ENCODE measurements around the gene TUBB4B.
A peak's percentile ranks its signal among the peaks of the same experiment; 100 is the strongest.

Gene TUBB4B

GRCh38 chr9:137270929-137271695, 30.0 kb downstream of the TUBB4B start:
- peak overlapping the region; percentile 4 for H3K27ac Mint-ChIP-seq
- no peak overlapping the region for H3K4me3 Mint-ChIP-seq
- peak; percentile 45 for DNase-seq
- H3K9me3 Mint-ChIP-seq, result no peaks in the 10 kb centered on the region
- peaks cover 66% of the 10 kb centered on the region for H3K36me3 Mint-ChIP-seq (ENCODE audit: low read depth)
- H3K27me3 Mint-ChIP-seq, result no peaks in the 10 kb centered on the region
- H3K4me1 Mint-ChIP-seq (ENCODE audit: low read depth), result peaks cover 11% of the 10 kb centered on the region

- Mint-ChIP-seq H3K4me1 (ENCODE audit: low read depth) (peaks cover 13% of the 10 kb centered on the region), H3K4me3 (no peak overlapping the region), H3K36me3 (ENCODE audit: low read depth) (peaks cover 63% of the 10 kb centered on the region), H3K27me3 (no peaks in the 10 kb centered on the region), H3K9me3 (no peaks in the 10 kb centered on the region), H3K27ac (peak overlapping the region; percentile 6)
- DNase-seq, result no peak
These were observed 30.6 kb downstream of the TUBB4B start for GRCh38 chr9:137271696-137272076.

- H3K9me3 Mint-ChIP-seq, result no peaks in the 10 kb centered on the region
- DNase-seq, result no peak
- peak overlapping the region; percentile 6 for H3K27ac Mint-ChIP-seq
- peaks cover 55% of the 10 kb centered on the region for H3K36me3 Mint-ChIP-seq (ENCODE audit: low read depth)
- no peak overlapping the region for H3K4me3 Mint-ChIP-seq
- H3K27me3 Mint-ChIP-seq, result no peaks in the 10 kb centered on the region
- H3K4me1 Mint-ChIP-seq (ENCODE audit: low read depth), result peaks cover 21% of the 10 kb centered on the region
These were observed 31.4 kb downstream of the TUBB4B start for GRCh38 chr9:137272241-137273094.

- peaks cover 49% of the 10 kb centered on the region for H3K36me3 Mint-ChIP-seq (ENCODE audit: low read depth)
- no peak overlapping the region for H3K27ac Mint-ChIP-seq
- H3K4me1 Mint-ChIP-seq (ENCODE audit: low read depth), result peaks cover 24% of the 10 kb centered on the region
- H3K4me3 Mint-ChIP-seq, result no peak overlapping the region
- H3K27me3 Mint-ChIP-seq, result peaks cover 2% of the 10 kb centered on the region
- DNase-seq, result no peak
- H3K9me3 Mint-ChIP-seq, result no peaks in the 10 kb centered on the region
These were observed 32.0 kb downstream of the TUBB4B start for GRCh38 chr9:137273095-137273490.

GRCh38 chr9:137273611-137274320, 32.7 kb downstream of the TUBB4B start:
- Mint-ChIP-seq H3K4me3 (no peak overlapping the region), H3K27me3 (peaks cover 2% of the 10 kb centered on the region), H3K9me3 (no peaks in the 10 kb centered on the region), H3K27ac (no peak overlapping the region), H3K36me3 (ENCODE audit: low read depth) (peaks cover 42% of the 10 kb centered on the region), H3K4me1 (ENCODE audit: low read depth) (peaks cover 24% of the 10 kb centered on the region)
- DNase-seq, result no peak

GRCh38 chr9:137275203-137275587, 34.1 kb downstream of the TUBB4B start:
- Mint-ChIP-seq H3K4me3 (no peak overlapping the region), H3K9me3 (no peaks in the 10 kb centered on the region), H3K27ac (no peak overlapping the region), H3K4me1 (ENCODE audit: low read depth) (peaks cover 22% of the 10 kb centered on the region), H3K36me3 (ENCODE audit: low read depth) (peaks cover 28% of the 10 kb centered on the region), H3K27me3 (peaks cover 8% of the 10 kb centered on the region)
- DNase-seq, result no peak

- H3K9me3 Mint-ChIP-seq, result no peaks in the 10 kb centered on the region
- H3K4me1 Mint-ChIP-seq (ENCODE audit: low read depth), result peaks cover 21% of the 10 kb centered on the region
- H3K4me3 Mint-ChIP-seq, result no peak overlapping the region
- no peak for DNase-seq
- peaks cover 9% of the 10 kb centered on the region for H3K27me3 Mint-ChIP-seq
- peaks cover 26% of the 10 kb centered on the region for H3K36me3 Mint-ChIP-seq (ENCODE audit: low read depth)
- H3K27ac Mint-ChIP-seq, result no peak overlapping the region
These were observed 34.7 kb downstream of the TUBB4B start for GRCh38 chr9:137275588-137276472.

- H3K36me3 Mint-ChIP-seq (ENCODE audit: low read depth), result peaks cover 18% of the 10 kb centered on the region
- no peaks in the 10 kb centered on the region for H3K9me3 Mint-ChIP-seq
- H3K4me1 Mint-ChIP-seq (ENCODE audit: low read depth), result peaks cover 14% of the 10 kb centered on the region
- H3K4me3 Mint-ChIP-seq, result peak overlapping the region; percentile 81
- peaks cover 9% of the 10 kb centered on the region for H3K27me3 Mint-ChIP-seq
- H3K27ac Mint-ChIP-seq, result peak overlapping the region; percentile 55
- no peak for DNase-seq
These were observed 35.6 kb downstream of the TUBB4B start for GRCh38 chr9:137276473-137277328.

GRCh38 chr9:137277329-137278041, 36.4 kb downstream of the TUBB4B start, which contains the start of gene TOR4A:
TOR4A (plus strand) TSS chr9:137277726; CDS start chr9:137278690, 964 bp downstream.
- Mint-ChIP-seq H3K9me3 (no peaks in the 10 kb centered on the region), H3K36me3 (ENCODE audit: low read depth) (peaks cover 14% of the 10 kb centered on the region), H3K27ac (peak within 1 kb of the TSS; percentile 55), H3K27me3 (peaks cover 10% of the 10 kb centered on the region), H3K4me3 (peak within 1 kb of the TSS; percentile 81), H3K4me1 (ENCODE audit: low read depth) (peaks cover 14% of the 10 kb centered on the region)
- DNase-seq, result no peak

GRCh38 chr9:137278061-137278701, 37.1 kb downstream of the TUBB4B start:
- Mint-ChIP-seq H3K4me1 (ENCODE audit: low read depth) (peaks cover 14% of the 10 kb centered on the region), H3K9me3 (no peaks in the 10 kb centered on the region), H3K36me3 (ENCODE audit: low read depth) (peaks cover 11% of the 10 kb centered on the region), H3K27ac (peak overlapping the region; percentile 40), H3K27me3 (peaks cover 16% of the 10 kb centered on the region), H3K4me3 (peak overlapping the region; percentile 81)
- no peak for DNase-seq

GRCh38 chr9:137278721-137279711, 37.9 kb downstream of the TUBB4B start:
- H3K9me3 Mint-ChIP-seq, result no peaks in the 10 kb centered on the region
- DNase-seq, result no peak
- H3K27ac Mint-ChIP-seq, result no peak overlapping the region
- peaks cover 14% of the 10 kb centered on the region for H3K4me1 Mint-ChIP-seq (ENCODE audit: low read depth)
- H3K36me3 Mint-ChIP-seq (ENCODE audit: low read depth), result peaks cover 7% of the 10 kb centered on the region
- H3K4me3 Mint-ChIP-seq, result no peak overlapping the region
- H3K27me3 Mint-ChIP-seq, result peaks cover 20% of the 10 kb centered on the region

All from activated T-cell treated with anti-CD3 and anti-CD28 coated beads, Interleukin-2, amount 50 U/mL, for 24 hours (primary cell).